SK-N-SH (cell line): ENCODE measurements around the gene FGD6. TPM values are rescaled to one million over a fixed set of nuclear protein-coding genes. Genes with fewer than 3 reads are reported as not detected.

Experiments
- CTCF ChIA-PET: fragments of 300-600, 350-600 bp; formaldehyde crosslinking; extraction: SDS; loops from one replicate; lab custom pipeline; 2021; lab: Yijun Ruan, JAX
- POLR2A ChIA-PET: fragments of 350-600 bp; sonication (Branson Sonifier 250); formaldehyde crosslinking; extraction: SDS; loops from one replicate; lab custom pipeline; 2020; ENCODE audit warnings: antibody characterized with exemption, inconsistent platforms; lab: Yijun Ruan, JAX
- DNase-seq: peaks from one replicate; pipeline ENCODE4 v3.0.0; 2012
- H2AFZ ChIP-seq: fragments of 200-600 bp; sonication (generic); 2 replicates; pipeline ENCODE4 v1.8.1; 2016; ENCODE audit warnings: antibody characterized with exemption, mild to moderate bottlenecking, low read depth
- H3F3A ChIP-seq: fragments of 200-600 bp; sonication (generic); replicated peaks from 2 replicates; pipeline ENCODE3; 2016; ENCODE audit warnings: antibody characterized with exemption, mild to moderate bottlenecking; ENCODE audit not compliant: insufficient read depth
- H3K27ac ChIP-seq, 2 experiments: fragments of 200-500 bp in 1 of 2; fragments of 200-600 bp in 1 of 2; sonication (Bioruptor generic) in 1 of 2; sonication (generic), shearing (Covaris generic) in 1 of 2; 2 replicates each; pipeline versions ENCODE4 v1.5.1 to v1.6.1; 2014 to 2016; ENCODE audit warnings: low read depth in 2 of 2, inconsistent platforms in 1 of 2, low read length in 1 of 2, mild to moderate bottlenecking in 1 of 2, mixed read lengths in 1 of 2
- H3K27me3 ChIP-seq: fragments of 200-600 bp; sonication (generic), shearing (Covaris generic); 2 replicates; pipeline ENCODE4 v1.6.1; 2016; ENCODE audit warnings: mixed run types; ENCODE audit not compliant: insufficient read depth
- H3K36me3 ChIP-seq, 2 experiments: fragments of 200-500 bp in 1 of 2; fragments of 200-600 bp in 1 of 2; sonication (Bioruptor generic) in 1 of 2; sonication (generic) in 1 of 2; replicated peaks in 1 of 2; 2 replicates each; pipeline versions ENCODE3 to v1.5.1; 2014 to 2016; ENCODE audit warnings: low read length in 1 of 2, mild to moderate bottlenecking in 1 of 2; ENCODE audit not compliant: insufficient read depth in 2 of 2, control insufficient read depth in 1 of 2
- H3K4me1 ChIP-seq, 2 experiments: fragments of 200-500 bp in 1 of 2; fragments of 200-600 bp in 1 of 2; sonication (Bioruptor generic) in 1 of 2; sonication (generic), shearing (Covaris generic) in 1 of 2; 2 replicates each; pipeline versions ENCODE4 v1.5.1 to v1.6.1; 2014 to 2016; ENCODE audit warnings: low read depth in 1 of 2, low read length in 1 of 2, mixed run types in 1 of 2; ENCODE audit not compliant: insufficient read depth in 2 of 2, control insufficient read depth in 1 of 2
- H3K4me2 ChIP-seq: fragments of 200-600 bp; sonication (generic), shearing (Covaris generic); 2 replicates; pipeline ENCODE4 v1.6.1; 2017; ENCODE audit warnings: mixed run types
- H3K4me3 ChIP-seq, 2 experiments: fragments of 200-500 bp in 1 of 2; fragments of 200-600 bp in 1 of 2; sonication (Bioruptor generic) in 1 of 2; sonication (generic), shearing (Covaris generic) in 1 of 2; 2 replicates each; pipeline versions ENCODE4 v1.5.1 to v1.8.1; 2014 to 2016; ENCODE audit warnings: low read depth in 2 of 2, inconsistent platforms in 1 of 2, low read length in 1 of 2, mild to moderate bottlenecking in 1 of 2, mixed read lengths in 1 of 2, moderate library complexity in 1 of 2
- H3K79me2 ChIP-seq: fragments of 200-600 bp; sonication (generic); 2 replicates; pipeline ENCODE4 v1.8.1; 2017; ENCODE audit warnings: mild to moderate bottlenecking; ENCODE audit not compliant: insufficient read depth
- H3K9ac ChIP-seq: fragments of 200-600 bp; sonication (generic); 2 replicates; pipeline ENCODE4 v1.6.1; 2017; ENCODE audit warnings: mixed run types
- H3K9me2 ChIP-seq: fragments of 200-600 bp; sonication (generic); 2 replicates; pipeline ENCODE4 v1.6.1; 2017; ENCODE audit warnings: mixed run types
- H3K9me3 ChIP-seq: fragments of 200-600 bp; sonication (generic); 2 replicates; pipeline ENCODE4 v1.6.1; 2017; ENCODE audit warnings: mixed run types, mild to moderate bottlenecking, moderate library complexity
- H4K20me1 ChIP-seq: fragments of 200-600 bp; sonication (generic); 2 replicates; pipeline ENCODE4 v1.6.1; 2017; ENCODE audit warnings: mild to moderate bottlenecking, mixed run types; ENCODE audit not compliant: insufficient read depth
- ELF1 ChIP-seq: IDR thresholded peaks from 2 replicates; pipeline ENCODE4 v1.4.0; 2012
- EP300 ChIP-seq, 2 experiments: IDR thresholded peaks; 2 replicates each; pipeline versions ENCODE4 v1.4.0 to v1.6.1; 2012; ENCODE audit warnings: borderline replicate concordance in 1 of 2, low read depth in 1 of 2, low read length in 1 of 2
- EZH2phosphoT487 ChIP-seq: fragments of 200-600 bp; sonication (generic); IDR thresholded peaks from 2 replicates; pipeline ENCODE4 v1.6.1; 2017; ENCODE audit warnings: low read depth, mixed run types, mild to moderate bottlenecking, antibody characterized with exemption, moderate library complexity, borderline replicate concordance
- FOSL2 ChIP-seq: IDR thresholded peaks from 2 replicates; pipeline ENCODE4 v1.4.0; 2012; ENCODE audit warnings: low read depth, mild to moderate bottlenecking, moderate library complexity, borderline replicate concordance
- FOXJ3 ChIP-seq: sonication (generic); formaldehyde crosslinking; IDR thresholded peaks from 2 replicates; pipeline ENCODE4 v1.5.1; 2020; ENCODE audit warnings: mild to moderate bottlenecking, missing genetic modification reagents
- MEF2A ChIP-seq: IDR thresholded peaks from 2 replicates; pipeline ENCODE4 v1.4.0; 2012; ENCODE audit warnings: low read depth, borderline replicate concordance
- MXI1 ChIP-seq: IDR thresholded peaks from 2 replicates; pipeline ENCODE4 v1.6.1; 2012; ENCODE audit warnings: mild to moderate bottlenecking, low read depth, low read length, improper control_type of control experiment
- NFIC ChIP-seq: IDR thresholded peaks from 2 replicates; pipeline ENCODE4 v1.4.0; 2012; ENCODE audit warnings: borderline replicate concordance
- NRF1 ChIP-seq: IDR thresholded peaks from 2 replicates; pipeline ENCODE4 v1.6.1; 2012; ENCODE audit warnings: low read depth, mild to moderate bottlenecking, low read length
- POLR2AphosphoS5 ChIP-seq: IDR thresholded peaks from 2 replicates; pipeline ENCODE4 v1.6.1; 2012; ENCODE audit warnings: low read depth, low read length
- RCOR1 ChIP-seq: fragments of 150-350 bp; IDR thresholded peaks from 2 replicates; pipeline ENCODE4 v1.6.1; 2017; ENCODE audit warnings: antibody characterized with exemption, low read length
- RFX5 ChIP-seq: IDR thresholded peaks from 2 replicates; pipeline ENCODE4 v1.6.1; 2012; ENCODE audit warnings: mild to moderate bottlenecking, improper control_type of control experiment, low read length
- RXRA ChIP-seq: IDR thresholded peaks from 2 replicates; pipeline ENCODE4 v1.4.0; 2012; ENCODE audit warnings: low read depth, mild to moderate bottlenecking, borderline replicate concordance
- SIN3A ChIP-seq: IDR thresholded peaks from 2 replicates; pipeline ENCODE4 v1.6.1; 2012; ENCODE audit warnings: low read depth, mild to moderate bottlenecking, low read length, moderate library complexity, borderline replicate concordance
- SMC3 ChIP-seq: IDR thresholded peaks from 2 replicates; pipeline ENCODE4 v1.6.1; 2012; ENCODE audit warnings: low read depth, low read length, improper control_type of control experiment
- TCF12 ChIP-seq: IDR thresholded peaks from 2 replicates; pipeline ENCODE4 v1.4.0; 2012
- TEAD4 ChIP-seq: IDR thresholded peaks from 2 replicates; pipeline ENCODE4 v1.4.0; 2012; ENCODE audit warnings: mild to moderate bottlenecking, borderline replicate concordance; ENCODE audit not compliant: insufficient read depth
- WGBS: methylation state at CpG from one replicate; pipeline ENCODE4 v1.1.6; 2017; ENCODE audit warnings: low lambda C conversion rate; 5-methylcytosine and 5-hydroxymethylcytosine counted together
- polyA plus RNA-seq, 3 experiments: library from polyadenylated mRNA; depleted of rRNA; stranded (reverse); fragments of >200 nt; gene quantifications; 2 replicates each; pipeline ENCODE4 v1.2.3, GENCODE V29; 2012
- TF ChIP-seq, protein P1 (sequence below): fragments of 150-350 bp; IDR thresholded peaks from 2 replicates; pipeline ENCODE4 v1.6.1; 2017; ENCODE audit warnings: antibody characterized with exemption, low read length, low read depth, borderline replicate concordance
- TF ChIP-seq, protein P2 (sequence below): fragments of 200-600 bp; sonication (generic); IDR thresholded peaks from 2 replicates; pipeline ENCODE4 v1.6.1; 2017; ENCODE audit warnings: antibody characterized with exemption, mild to moderate bottlenecking, moderate library complexity
- TF ChIP-seq, protein P3 (sequence below): IDR thresholded peaks from 2 replicates; pipeline ENCODE4; 2012
- TF ChIP-seq, protein P4 (sequence below): fragments of 150-350 bp; IDR thresholded peaks from 2 replicates; pipeline ENCODE4 v1.6.1; 2016; ENCODE audit warnings: mild to moderate bottlenecking, low read depth, low read length
- TF ChIP-seq, protein P5 (sequence below): IDR thresholded peaks from 2 replicates; pipeline ENCODE4 v1.6.1; 2012; ENCODE audit warnings: mild to moderate bottlenecking, low read depth, low read length, moderate library complexity

FGD6 gene
- polyA plus RNA-seq, 1 of the 3 experiments (the other 2 are of a cell fraction), result 2.8 TPM

DNA sequence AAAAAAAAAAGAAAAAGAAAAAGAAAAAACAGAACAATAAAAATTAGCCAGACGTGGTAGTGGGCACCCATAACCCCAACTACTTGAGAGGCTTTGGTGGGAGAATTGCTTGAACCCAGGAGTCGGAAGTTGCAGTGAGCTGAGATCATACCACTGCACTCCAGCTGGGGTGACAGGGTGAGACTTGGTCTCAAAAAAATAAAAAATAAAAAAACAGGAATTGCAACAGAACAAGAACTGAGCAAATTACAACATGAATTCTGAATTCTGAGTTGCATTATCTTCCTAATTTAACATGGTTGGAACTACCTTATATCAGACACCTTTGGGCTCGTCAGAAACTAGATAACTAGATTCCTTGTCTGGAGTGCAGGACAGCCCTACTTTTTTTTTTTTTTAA, 90.5 kb downstream of the FGD6 start:
- Histone ChIP-seq H4K20me1 (no peaks in the 10 kb centered on the region), H3K27ac (no peak overlapping the region), H3K79me2 (no peaks in the 10 kb centered on the region), H3K27me3 (no peaks in the 10 kb centered on the region), H3K36me3 (peaks cover 0 to 25% of the 10 kb centered on the region in 2 experiments), H3K9ac (no peak overlapping the region), H3K4me2 (no peak overlapping the region), H3K9me3 (no peaks in the 10 kb centered on the region), H3F3A (peaks cover 14% of the 10 kb centered on the region), H3K9me2 (no peaks in the 10 kb centered on the region), H2AFZ (no peak overlapping the region), H3K4me1 (peaks cover 0 to 9% of the 10 kb centered on the region in 2 experiments; a peak in 1 of 4 replicates), H3K4me3 (no peak overlapping the region)
- ChIA-PET POLR2A (no interaction called here), CTCF (interaction anchor here (0.7 to 2.7 kb wide), 2 partner anchors 10 to 209 kb away, joined by 3 to 12 read pairs; no protein-coding TSS in a partner anchor)
- no peak for DNase-seq
- TF ChIP-seq NFIC (no peak), RCOR1 (no peak), FOXJ3 (CRISPR knock-in tag) (no peak), EP300 (IDR thresholded peaks at IDR 0.05; ENCODE audit: borderline replicate concordance in 1 of 2, low read depth in 1 of 2, low read length in 1 of 2) (no peak), MXI1 (no peak), POLR2AphosphoS5 (no peak), NRF1 (no peak), SMC3 (no peak), FOSL2 (no peak), TCF12 (no peak), RXRA (no peak), TEAD4 (no peak)
- TF ChIP-seq, protein P1, sequence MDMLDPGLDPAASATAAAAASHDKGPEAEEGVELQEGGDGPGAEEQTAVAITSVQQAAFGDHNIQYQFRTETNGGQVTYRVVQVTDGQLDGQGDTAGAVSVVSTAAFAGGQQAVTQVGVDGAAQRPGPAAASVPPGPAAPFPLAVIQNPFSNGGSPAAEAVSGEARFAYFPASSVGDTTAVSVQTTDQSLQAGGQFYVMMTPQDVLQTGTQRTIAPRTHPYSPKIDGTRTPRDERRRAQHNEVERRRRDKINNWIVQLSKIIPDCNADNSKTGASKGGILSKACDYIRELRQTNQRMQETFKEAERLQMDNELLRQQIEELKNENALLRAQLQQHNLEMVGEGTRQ, result no peak
- TF ChIP-seq, protein P2, sequence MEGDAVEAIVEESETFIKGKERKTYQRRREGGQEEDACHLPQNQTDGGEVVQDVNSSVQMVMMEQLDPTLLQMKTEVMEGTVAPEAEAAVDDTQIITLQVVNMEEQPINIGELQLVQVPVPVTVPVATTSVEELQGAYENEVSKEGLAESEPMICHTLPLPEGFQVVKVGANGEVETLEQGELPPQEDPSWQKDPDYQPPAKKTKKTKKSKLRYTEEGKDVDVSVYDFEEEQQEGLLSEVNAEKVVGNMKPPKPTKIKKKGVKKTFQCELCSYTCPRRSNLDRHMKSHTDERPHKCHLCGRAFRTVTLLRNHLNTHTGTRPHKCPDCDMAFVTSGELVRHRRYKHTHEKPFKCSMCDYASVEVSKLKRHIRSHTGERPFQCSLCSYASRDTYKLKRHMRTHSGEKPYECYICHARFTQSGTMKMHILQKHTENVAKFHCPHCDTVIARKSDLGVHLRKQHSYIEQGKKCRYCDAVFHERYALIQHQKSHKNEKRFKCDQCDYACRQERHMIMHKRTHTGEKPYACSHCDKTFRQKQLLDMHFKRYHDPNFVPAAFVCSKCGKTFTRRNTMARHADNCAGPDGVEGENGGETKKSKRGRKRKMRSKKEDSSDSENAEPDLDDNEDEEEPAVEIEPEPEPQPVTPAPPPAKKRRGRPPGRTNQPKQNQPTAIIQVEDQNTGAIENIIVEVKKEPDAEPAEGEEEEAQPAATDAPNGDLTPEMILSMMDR, result no peak
- TF ChIP-seq, protein P3, sequence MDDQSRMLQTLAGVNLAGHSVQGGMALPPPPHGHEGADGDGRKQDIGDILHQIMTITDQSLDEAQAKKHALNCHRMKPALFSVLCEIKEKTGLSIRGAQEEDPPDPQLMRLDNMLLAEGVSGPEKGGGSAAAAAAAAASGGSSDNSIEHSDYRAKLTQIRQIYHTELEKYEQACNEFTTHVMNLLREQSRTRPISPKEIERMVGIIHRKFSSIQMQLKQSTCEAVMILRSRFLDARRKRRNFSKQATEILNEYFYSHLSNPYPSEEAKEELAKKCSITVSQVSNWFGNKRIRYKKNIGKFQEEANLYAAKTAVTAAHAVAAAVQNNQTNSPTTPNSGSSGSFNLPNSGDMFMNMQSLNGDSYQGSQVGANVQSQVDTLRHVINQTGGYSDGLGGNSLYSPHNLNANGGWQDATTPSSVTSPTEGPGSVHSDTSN, result no peak
- WGBS, result 94% methylated on average over 3 of the region's 3 CpGs

DNA sequence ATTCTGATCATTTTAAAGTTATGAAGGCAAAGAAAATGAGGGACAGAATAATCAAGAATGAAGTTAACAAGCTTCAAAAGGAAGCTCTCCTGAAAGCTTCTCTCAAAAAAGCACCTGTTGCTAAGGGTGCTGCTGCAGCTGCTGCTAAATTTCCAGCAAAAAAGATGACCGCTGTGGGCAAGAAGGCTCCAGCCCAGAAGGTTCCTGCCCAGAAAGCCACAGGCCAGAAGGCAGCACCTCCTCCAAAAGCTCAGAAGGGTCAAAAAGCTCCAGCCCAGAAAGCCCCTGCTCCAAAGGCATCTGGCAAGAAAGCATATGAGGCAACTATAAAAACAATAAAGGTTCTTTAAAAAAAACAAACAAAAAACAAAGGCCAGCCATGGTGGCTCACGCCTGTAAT, 91.2 kb downstream of the FGD6 start:
- Histone ChIP-seq H3K9ac (no peak overlapping the region), H3K36me3 (peaks cover 0 to 25% of the 10 kb centered on the region in 2 experiments), H3K9me3 (no peaks in the 10 kb centered on the region), H4K20me1 (no peaks in the 10 kb centered on the region), H3K4me3 (no peak overlapping the region), H2AFZ (no peak overlapping the region), H3K79me2 (no peaks in the 10 kb centered on the region), H3K4me2 (no peak overlapping the region), H3K27ac (no peak overlapping the region), H3K4me1 (peaks cover 0 to 9% of the 10 kb centered on the region in 2 experiments; a peak in 1 of 4 replicates), H3K27me3 (no peaks in the 10 kb centered on the region), H3K9me2 (no peaks in the 10 kb centered on the region), H3F3A (peaks cover 14% of the 10 kb centered on the region)
- DNase-seq, result no peak
- CTCF ChIA-PET, result interaction anchor here (0.7 to 2.7 kb wide), 2 partner anchors 10 to 210 kb away, joined by 3 to 12 read pairs; no protein-coding TSS in a partner anchor
- POLR2A ChIA-PET, result no interaction called here
- 95% methylated on average over 2 of the region's 2 CpGs for WGBS
- TF ChIP-seq RFX5, result no peak
- no peak for TF ChIP-seq EZH2phosphoT487
- TF ChIP-seq ELF1, result no peak
- TF ChIP-seq SIN3A, result no peak
- no peak for TF ChIP-seq MEF2A
- TF ChIP-seq, protein P4, sequence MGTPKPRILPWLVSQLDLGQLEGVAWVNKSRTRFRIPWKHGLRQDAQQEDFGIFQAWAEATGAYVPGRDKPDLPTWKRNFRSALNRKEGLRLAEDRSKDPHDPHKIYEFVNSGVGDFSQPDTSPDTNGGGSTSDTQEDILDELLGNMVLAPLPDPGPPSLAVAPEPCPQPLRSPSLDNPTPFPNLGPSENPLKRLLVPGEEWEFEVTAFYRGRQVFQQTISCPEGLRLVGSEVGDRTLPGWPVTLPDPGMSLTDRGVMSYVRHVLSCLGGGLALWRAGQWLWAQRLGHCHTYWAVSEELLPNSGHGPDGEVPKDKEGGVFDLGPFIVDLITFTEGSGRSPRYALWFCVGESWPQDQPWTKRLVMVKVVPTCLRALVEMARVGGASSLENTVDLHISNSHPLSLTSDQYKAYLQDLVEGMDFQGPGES, result no peak
- TF ChIP-seq, protein P5, sequence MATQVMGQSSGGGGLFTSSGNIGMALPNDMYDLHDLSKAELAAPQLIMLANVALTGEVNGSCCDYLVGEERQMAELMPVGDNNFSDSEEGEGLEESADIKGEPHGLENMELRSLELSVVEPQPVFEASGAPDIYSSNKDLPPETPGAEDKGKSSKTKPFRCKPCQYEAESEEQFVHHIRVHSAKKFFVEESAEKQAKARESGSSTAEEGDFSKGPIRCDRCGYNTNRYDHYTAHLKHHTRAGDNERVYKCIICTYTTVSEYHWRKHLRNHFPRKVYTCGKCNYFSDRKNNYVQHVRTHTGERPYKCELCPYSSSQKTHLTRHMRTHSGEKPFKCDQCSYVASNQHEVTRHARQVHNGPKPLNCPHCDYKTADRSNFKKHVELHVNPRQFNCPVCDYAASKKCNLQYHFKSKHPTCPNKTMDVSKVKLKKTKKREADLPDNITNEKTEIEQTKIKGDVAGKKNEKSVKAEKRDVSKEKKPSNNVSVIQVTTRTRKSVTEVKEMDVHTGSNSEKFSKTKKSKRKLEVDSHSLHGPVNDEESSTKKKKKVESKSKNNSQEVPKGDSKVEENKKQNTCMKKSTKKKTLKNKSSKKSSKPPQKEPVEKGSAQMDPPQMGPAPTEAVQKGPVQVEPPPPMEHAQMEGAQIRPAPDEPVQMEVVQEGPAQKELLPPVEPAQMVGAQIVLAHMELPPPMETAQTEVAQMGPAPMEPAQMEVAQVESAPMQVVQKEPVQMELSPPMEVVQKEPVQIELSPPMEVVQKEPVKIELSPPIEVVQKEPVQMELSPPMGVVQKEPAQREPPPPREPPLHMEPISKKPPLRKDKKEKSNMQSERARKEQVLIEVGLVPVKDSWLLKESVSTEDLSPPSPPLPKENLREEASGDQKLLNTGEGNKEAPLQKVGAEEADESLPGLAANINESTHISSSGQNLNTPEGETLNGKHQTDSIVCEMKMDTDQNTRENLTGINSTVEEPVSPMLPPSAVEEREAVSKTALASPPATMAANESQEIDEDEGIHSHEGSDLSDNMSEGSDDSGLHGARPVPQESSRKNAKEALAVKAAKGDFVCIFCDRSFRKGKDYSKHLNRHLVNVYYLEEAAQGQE, result no peak
